HG02588 (cell line): ENCODE data around the gene WDFY4.

ENCODE experiments used
- ATAC-seq: cut with Tn5 transposase; IDR thresholded peaks from one replicate; pipeline ENCODE4 v1.9.1; 2021; ENCODE audit warnings: mild to moderate bottlenecking, moderate library complexity; ENCODE audit not compliant: unreplicated experiment

The WDFY4 gene

GRCh38 chr10:48767373-48768143 is 82.9 kb downstream of the WDFY4 start:
- ATAC-seq = no peak

GRCh38 chr10:48768144-48768766 is 83.6 kb downstream of the WDFY4 start:
- no peak for ATAC-seq

- no peak for ATAC-seq
Observed at GRCh38 chr10:48768926-48769325, 84.3 kb downstream of the WDFY4 start.

GRCh38 chr10:48769706-48770435 is 85.2 kb downstream of the WDFY4 start:
- no peak for ATAC-seq

GRCh38 chr10:48770561-48771089 is 86.0 kb downstream of the WDFY4 start:
- ATAC-seq = no peak

- ATAC-seq = no peak
Observed at GRCh38 chr10:48771234-48771633, 86.6 kb downstream of the WDFY4 start.

GRCh38 chr10:48772059-48772458 is 87.4 kb downstream of the WDFY4 start:
- ATAC-seq = no peak

- no peak for ATAC-seq
Observed at GRCh38 chr10:48773580-48773979, 88.9 kb downstream of the WDFY4 start.

- ATAC-seq = no peak
Observed at GRCh38 chr10:48774416-48775205, 89.9 kb downstream of the WDFY4 start.

GRCh38 chr10:48775206-48775517 is 90.5 kb downstream of the WDFY4 start:
- ATAC-seq = no peak

- no peak for ATAC-seq
Observed at GRCh38 chr10:48776005-48776522, 91.4 kb downstream of the WDFY4 start.

GRCh38 chr10:48776528-48776927 is 91.9 kb downstream of the WDFY4 start:
- ATAC-seq = no peak

GRCh38 chr10:48777110-48777509 is 92.4 kb downstream of the WDFY4 start:
- no peak for ATAC-seq

GRCh38 chr10:48778193-48778857 is 93.7 kb downstream of the WDFY4 start:
- ATAC-seq = no peak

- no peak for ATAC-seq
Observed at GRCh38 chr10:48779077-48779476, 94.4 kb downstream of the WDFY4 start.

GRCh38 chr10:48779546-48780152 is 95.0 kb downstream of the WDFY4 start:
- ATAC-seq = no peak

GRCh38 chr10:48780341-48780740 is 95.7 kb downstream of the WDFY4 start:
- ATAC-seq = no peak

- ATAC-seq = no peak
Observed at GRCh38 chr10:48782386-48782785, 97.7 kb downstream of the WDFY4 start.

GRCh38 chr10:48784031-48784430 is 99.4 kb downstream of the WDFY4 start:
- no peak for ATAC-seq

GRCh38 chr10:48785796-48786195 is 101.1 kb downstream of the WDFY4 start:
- no peak for ATAC-seq
